Neural progenitor cell (in vitro differentiated cells): Measurements from ENCODE around the gene TRIM15. TPM values are rescaled to one million over a fixed set of nuclear protein-coding genes. Genes with fewer than 3 reads are reported as not detected.

Source experiments
- DNase-seq: peaks from one replicate; pipeline ENCODE4 v3.0.0-alpha.2; 2016; ENCODE audit warnings: low spot score
- H2AFZ ChIP-seq: fragments of 200-600 bp; sonication (generic); replicated peaks from 2 replicates; pipeline ENCODE4 v1.6.1; 2016; ENCODE audit warnings: antibody characterized with exemption
- H3F3A ChIP-seq: fragments of 200-600 bp; sonication (generic); 2 replicates; pipeline ENCODE4 v1.6.1; 2016; ENCODE audit warnings: antibody characterized with exemption, low read depth
- H3K27ac ChIP-seq: fragments of 200-600 bp; sonication (generic); 2 replicates; pipeline ENCODE4 v1.5.1; 2016; ENCODE audit warnings: mild to moderate bottlenecking
- H3K27me3 ChIP-seq: fragments of 200-600 bp; sonication (generic); 2 replicates; pipeline ENCODE4 v1.6.1; 2016; ENCODE audit warnings: mild to moderate bottlenecking, moderate library complexity
- H3K36me3 ChIP-seq: fragments of 200-600 bp; sonication (generic); 2 replicates; pipeline ENCODE4 v1.5.1; 2016
- H3K4me1 ChIP-seq: fragments of 200-600 bp; sonication (generic); 2 replicates; pipeline ENCODE4 v1.6.1; 2016; ENCODE audit warnings: mixed run types
- H3K4me2 ChIP-seq: fragments of 200-600 bp; sonication (generic); 2 replicates; pipeline ENCODE4 v1.6.1; 2016
- H3K4me3 ChIP-seq: fragments of 200-600 bp; sonication (generic); 2 replicates; pipeline ENCODE4 v1.5.1; 2016
- H3K79me2 ChIP-seq: fragments of 200-600 bp; sonication (generic); 2 replicates; pipeline ENCODE4 v1.6.1; 2016; ENCODE audit warnings: low read depth
- H3K9ac ChIP-seq: fragments of 200-600 bp; sonication (generic); 2 replicates; pipeline ENCODE4 v1.6.1; 2016
- H3K9me3 ChIP-seq: fragments of 200-600 bp; sonication (generic); 2 replicates; pipeline ENCODE4 v1.5.1; 2016; ENCODE audit warnings: low read depth
- H4K20me1 ChIP-seq: fragments of 200-600 bp; sonication (generic); 2 replicates; pipeline ENCODE4 v1.6.1; 2016; ENCODE audit warnings: low read depth
- H3K27ac Mint-ChIP-seq: 3 replicates; pipeline ENCODE4 v1.8.0; 2021; ENCODE audit warnings: mixed read lengths
- H3K27me3 Mint-ChIP-seq: 2 replicates; pipeline ENCODE4 v1.8.0; 2022; ENCODE audit warnings: low read depth, mild to moderate bottlenecking, inconsistent platforms, moderate library complexity, mixed read lengths; ENCODE audit not compliant: insufficient read depth
- H3K36me3 Mint-ChIP-seq: 3 replicates; pipeline ENCODE4 v1.8.0; 2021; ENCODE audit warnings: mixed read lengths
- H3K4me1 Mint-ChIP-seq: 3 replicates; pipeline ENCODE4 v1.8.0; 2021; ENCODE audit warnings: mixed read lengths
- H3K4me3 Mint-ChIP-seq: 3 replicates; pipeline ENCODE4 v1.8.0; 2021; ENCODE audit warnings: mild to moderate bottlenecking, moderate library complexity, mixed read lengths
- H3K9me3 Mint-ChIP-seq: 3 replicates; pipeline ENCODE4 v1.8.0; 2020; ENCODE audit warnings: mixed read lengths
- EZH2 ChIP-seq: fragments of 200-600 bp; sonication (generic); IDR thresholded peaks from 2 replicates; pipeline ENCODE4 v1.6.1; 2017; ENCODE audit warnings: antibody characterized with exemption, mild to moderate bottlenecking, moderate library complexity
- EZH2phosphoT487 ChIP-seq: fragments of 200-600 bp; sonication (generic); IDR thresholded peaks from 2 replicates; pipeline ENCODE4 v1.6.1; 2017; ENCODE audit warnings: antibody characterized with exemption
- total RNA-seq: library from RNA; depleted of rRNA; stranded (reverse); fragments of >200 nt; gene quantifications from 2 replicates; pipeline ENCODE4 v1.2.3, GENCODE V29; 2015; ENCODE audit warnings: low replicate concordance
- TF ChIP-seq, protein P1 (sequence below): fragments of 200-600 bp; sonication (generic); IDR thresholded peaks from 2 replicates; pipeline ENCODE4 v1.5.1; 2017; ENCODE audit warnings: antibody characterized with exemption, mild to moderate bottlenecking

TRIM15 gene
- total RNA-seq, 1 donor from 2014 or later: not detected

DNA sequence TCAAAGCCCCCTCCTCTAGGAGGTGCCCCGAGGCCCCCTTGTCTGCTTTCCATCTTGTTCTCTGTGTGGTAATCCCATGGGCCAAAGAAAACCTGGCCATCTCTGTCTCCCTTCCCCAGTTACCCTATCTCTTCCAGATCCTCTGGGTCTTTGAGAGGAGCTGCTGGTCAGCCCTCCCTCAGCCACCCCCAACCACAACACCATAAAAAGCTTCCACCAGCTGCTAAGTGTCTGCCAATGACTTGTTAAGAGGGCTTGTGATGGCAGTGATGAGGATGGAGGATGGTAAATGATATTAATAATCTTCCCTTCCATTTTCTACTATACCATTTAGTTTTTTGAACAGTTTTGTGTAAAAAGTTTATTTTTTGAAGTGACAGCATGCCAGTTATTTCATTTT lies 32.6 kb downstream of the TRIM15 start:
- no peaks in the 10 kb centered on the region for H3K9me3 Mint-ChIP-seq
- peaks cover 35% of the 10 kb centered on the region for H3K36me3 Mint-ChIP-seq
- H3K79me2 ChIP-seq: no peaks in the 10 kb centered on the region
- peaks cover 7% of the 10 kb centered on the region for H3K4me1 ChIP-seq
- peaks cover 2% of the 10 kb centered on the region for H4K20me1 ChIP-seq
- peaks cover 4% of the 10 kb centered on the region for H3K4me1 Mint-ChIP-seq
- no peaks in the 10 kb centered on the region for H3K36me3 ChIP-seq
- no peaks in the 10 kb centered on the region for H3F3A ChIP-seq
- H2AFZ ChIP-seq: no peak overlapping the region
- peaks cover 3% of the 10 kb centered on the region for H3K27me3 Mint-ChIP-seq
- DNase-seq: no peak
- H3K27ac ChIP-seq: no peak overlapping the region
- no peak overlapping the region for H3K4me3 Mint-ChIP-seq
- no peaks in the 10 kb centered on the region for H3K27me3 ChIP-seq
- H3K4me2 ChIP-seq: no peak overlapping the region
- H3K9ac ChIP-seq: no peak overlapping the region
- no peak overlapping the region for H3K27ac Mint-ChIP-seq
- TF ChIP-seq EZH2 (no peak), EZH2phosphoT487 (no peak)
- TF ChIP-seq, protein P1, sequence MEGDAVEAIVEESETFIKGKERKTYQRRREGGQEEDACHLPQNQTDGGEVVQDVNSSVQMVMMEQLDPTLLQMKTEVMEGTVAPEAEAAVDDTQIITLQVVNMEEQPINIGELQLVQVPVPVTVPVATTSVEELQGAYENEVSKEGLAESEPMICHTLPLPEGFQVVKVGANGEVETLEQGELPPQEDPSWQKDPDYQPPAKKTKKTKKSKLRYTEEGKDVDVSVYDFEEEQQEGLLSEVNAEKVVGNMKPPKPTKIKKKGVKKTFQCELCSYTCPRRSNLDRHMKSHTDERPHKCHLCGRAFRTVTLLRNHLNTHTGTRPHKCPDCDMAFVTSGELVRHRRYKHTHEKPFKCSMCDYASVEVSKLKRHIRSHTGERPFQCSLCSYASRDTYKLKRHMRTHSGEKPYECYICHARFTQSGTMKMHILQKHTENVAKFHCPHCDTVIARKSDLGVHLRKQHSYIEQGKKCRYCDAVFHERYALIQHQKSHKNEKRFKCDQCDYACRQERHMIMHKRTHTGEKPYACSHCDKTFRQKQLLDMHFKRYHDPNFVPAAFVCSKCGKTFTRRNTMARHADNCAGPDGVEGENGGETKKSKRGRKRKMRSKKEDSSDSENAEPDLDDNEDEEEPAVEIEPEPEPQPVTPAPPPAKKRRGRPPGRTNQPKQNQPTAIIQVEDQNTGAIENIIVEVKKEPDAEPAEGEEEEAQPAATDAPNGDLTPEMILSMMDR: no peak
- H3K4me3 ChIP-seq: no peak overlapping the region
- no peaks in the 10 kb centered on the region for H3K9me3 ChIP-seq

DNA sequence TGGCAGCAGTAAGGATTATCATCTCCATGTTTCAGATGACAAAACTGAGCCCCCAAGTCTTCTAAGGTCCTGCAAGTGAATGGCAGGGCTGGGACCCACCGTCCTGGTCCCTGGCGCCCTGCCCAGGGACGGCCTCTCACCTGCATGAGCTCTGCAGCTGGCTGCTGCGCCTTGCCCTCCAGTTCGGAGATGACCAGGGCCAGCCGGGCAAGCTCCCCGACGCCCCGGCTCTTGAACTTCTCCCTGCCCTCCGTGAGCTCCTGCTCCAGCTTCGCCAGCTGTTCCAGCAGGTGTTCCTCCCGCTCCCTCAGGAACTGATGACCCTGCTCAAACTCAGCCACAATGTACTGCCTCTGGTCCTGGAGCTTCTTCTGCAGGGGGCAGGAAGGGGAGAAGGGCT lies 33.0 kb downstream of the TRIM15 start:
- Histone ChIP-seq H3K27me3 (no peaks in the 10 kb centered on the region), H3K4me1 (peaks cover 7% of the 10 kb centered on the region), H3K4me2 (no peak overlapping the region), H3F3A (no peaks in the 10 kb centered on the region), H3K27ac (no peak overlapping the region), H3K79me2 (no peaks in the 10 kb centered on the region), H3K4me3 (no peak overlapping the region), H3K9ac (no peak overlapping the region), H2AFZ (no peak overlapping the region), H3K36me3 (no peaks in the 10 kb centered on the region), H4K20me1 (peaks cover 2% of the 10 kb centered on the region), H3K9me3 (no peaks in the 10 kb centered on the region)
- H3K4me3 Mint-ChIP-seq: no peak overlapping the region
- H3K9me3 Mint-ChIP-seq: no peaks in the 10 kb centered on the region
- H3K27ac Mint-ChIP-seq: no peak overlapping the region
- H3K27me3 Mint-ChIP-seq: peaks cover 1% of the 10 kb centered on the region
- H3K4me1 Mint-ChIP-seq: peaks cover 4% of the 10 kb centered on the region
- TF ChIP-seq, protein P1: no peak
- TF ChIP-seq EZH2 (no peak), EZH2phosphoT487 (no peak)
- peaks cover 34% of the 10 kb centered on the region for H3K36me3 Mint-ChIP-seq
- no peak for DNase-seq

DNA sequence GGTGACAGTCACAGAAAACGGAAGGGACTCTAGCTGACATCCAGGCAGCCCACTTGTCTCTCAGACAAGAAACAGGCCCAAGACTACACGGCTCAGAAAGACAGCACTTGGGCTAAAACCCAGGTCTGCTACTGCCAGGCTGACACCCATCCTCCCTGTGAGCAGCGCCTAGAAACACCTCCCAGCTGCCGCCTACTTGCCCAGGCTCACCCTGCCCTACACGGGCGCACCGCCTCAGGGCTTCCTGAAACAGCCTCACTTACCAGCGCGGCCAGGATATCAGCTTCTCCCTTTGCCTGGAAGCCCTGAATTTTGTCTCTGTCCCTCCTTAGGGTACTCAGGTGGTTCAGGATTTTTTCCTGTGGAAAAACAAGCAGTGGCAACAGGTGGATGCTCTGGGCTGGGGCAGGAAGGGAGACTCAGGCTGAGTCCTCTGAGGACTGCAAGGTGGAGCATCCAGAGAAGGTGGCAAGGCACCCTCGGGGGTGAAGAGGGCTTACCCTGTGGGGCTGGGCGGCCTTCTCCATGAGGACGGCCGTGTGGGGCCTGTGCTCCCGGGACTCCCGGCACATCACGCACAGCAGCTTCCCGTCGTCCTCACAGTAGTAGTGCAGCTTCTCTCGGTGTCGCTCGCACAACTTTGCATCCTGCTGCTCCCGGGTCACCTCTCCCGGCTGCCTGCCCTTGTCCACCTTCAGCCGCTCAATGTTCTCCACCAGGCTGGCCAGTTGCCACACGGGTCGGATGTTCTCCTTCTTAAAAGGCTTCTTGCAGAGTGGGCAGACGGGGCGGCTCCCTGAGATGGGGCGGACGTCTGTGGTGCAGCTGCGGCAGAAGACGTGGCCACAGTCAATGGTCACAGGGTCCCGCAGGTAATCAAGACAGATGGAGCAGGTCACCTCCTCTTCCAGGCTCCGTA lies 35.1 kb downstream of the TRIM15 start:
- Histone ChIP-seq H3K36me3 (no peaks in the 10 kb centered on the region), H3K4me3 (no peak overlapping the region), H4K20me1 (peaks cover 2% of the 10 kb centered on the region), H2AFZ (no peak overlapping the region), H3K9me3 (no peaks in the 10 kb centered on the region), H3K9ac (no peak overlapping the region), H3F3A (no peaks in the 10 kb centered on the region), H3K27ac (no peak overlapping the region), H3K4me1 (peaks cover 7% of the 10 kb centered on the region), H3K27me3 (no peaks in the 10 kb centered on the region), H3K4me2 (no peak overlapping the region), H3K79me2 (no peaks in the 10 kb centered on the region)
- no peak for TF ChIP-seq EZH2phosphoT487
- TF ChIP-seq EZH2: no peak
- TF ChIP-seq, protein P1: no peak
- Mint-ChIP-seq H3K27me3 (no peaks in the 10 kb centered on the region), H3K36me3 (peaks cover 31% of the 10 kb centered on the region), H3K4me1 (peaks cover 4% of the 10 kb centered on the region), H3K4me3 (no peak overlapping the region), H3K27ac (no peak overlapping the region), H3K9me3 (no peaks in the 10 kb centered on the region)
- DNase-seq: no peak
